Mammary epithelial cell (primary cell): ENCODE measurements around the gene MAGI1.

Experiments used
- CTCF ChIP-seq, 2 donors: IDR thresholded peaks in 1 of 2; conservative IDR thresholded peaks in 1 of 2; 2 replicates each; pipeline ENCODE4 v1.5.1; 2011 to 2012; ENCODE audit warnings: inconsistent platforms in 2 of 2, low read length in 2 of 2, mild to moderate bottlenecking in 2 of 2, control low read depth in 1 of 2, low read depth in 1 of 2; ENCODE audit not compliant: insufficient read depth in 1 of 2; ENCODE audit errors: extremely low read depth in 1 of 2
- EZH2 ChIP-seq: IDR thresholded peaks from 2 replicates; pipeline ENCODE4 v1.6.1; 2012; ENCODE audit warnings: low read length, inconsistent platforms, borderline replicate concordance

- TF ChIP-seq CTCF (conservative IDR thresholded peaks at IDR 0.05 in 1 of 2, IDR thresholded peaks at IDR 0.05 in 1 of 2; ENCODE audit: extremely low read depth in 1 of 2, insufficient read depth in 1 of 2, low read depth in 1 of 2, low read length in 2 of 2): no peak
- TF ChIP-seq EZH2: no peak
Measured at GRCh38 chr3:65888980-65889706, 149.6 kb downstream of the MAGI1 start.
